NCI-H2196 treated with DMSO at 0.1 percent for 48 hours (cell line): Measurements from ENCODE around the gene RSPH6A.
"Not testable (repeated sequence)": the region's sequence is repeated elsewhere in the genome, so short reads cannot be mapped to it uniquely, and the experiment has no call there.

Experiments
- DNase-seq: peaks from one replicate; lab custom pipeline; 2025; ENCODE audit not compliant: unreplicated experiment; lab: John Stamatoyannopoulos, UW

The RSPH6A gene

GRCh38 chr19:45766869-45767346 is 48.2 kb downstream of the RSPH6A start:
- no peak for DNase-seq

DNA sequence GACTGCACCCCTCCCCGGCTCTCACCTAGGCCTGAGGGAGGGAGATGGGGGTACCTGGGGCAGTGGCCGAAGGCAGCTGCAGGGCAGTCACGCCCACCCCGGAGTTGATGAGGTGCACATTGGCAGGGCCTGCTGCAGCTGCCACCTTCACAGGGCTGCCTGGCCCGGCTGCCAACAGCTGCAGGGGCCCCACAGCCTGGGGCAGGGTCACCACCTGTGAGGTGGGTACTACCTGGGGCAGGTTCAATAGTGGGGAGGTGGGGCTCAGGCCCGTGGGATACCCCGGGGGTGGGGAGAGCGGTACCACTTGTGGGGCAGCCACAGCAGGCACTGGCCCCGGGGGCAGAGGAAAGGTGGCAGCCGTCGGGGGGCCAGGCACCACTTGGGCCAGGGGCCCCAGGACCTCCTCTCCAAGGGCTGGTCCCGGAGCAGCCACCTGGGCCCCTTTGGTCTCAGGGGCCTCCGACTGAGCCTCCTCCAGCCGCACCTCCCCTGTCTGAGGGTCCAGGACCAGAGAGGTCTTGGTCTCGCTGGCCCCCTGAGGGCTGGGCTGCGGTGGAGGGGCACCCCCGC is 48.7 kb downstream of the RSPH6A start:
- no peak for DNase-seq

GRCh38 chr19:45765702-45766295 is 49.3 kb downstream of the RSPH6A start:
- no peak for DNase-seq

- no peak for DNase-seq
Observed at GRCh38 chr19:45764945-45765701, 50.0 kb downstream of the RSPH6A start.

DNA sequence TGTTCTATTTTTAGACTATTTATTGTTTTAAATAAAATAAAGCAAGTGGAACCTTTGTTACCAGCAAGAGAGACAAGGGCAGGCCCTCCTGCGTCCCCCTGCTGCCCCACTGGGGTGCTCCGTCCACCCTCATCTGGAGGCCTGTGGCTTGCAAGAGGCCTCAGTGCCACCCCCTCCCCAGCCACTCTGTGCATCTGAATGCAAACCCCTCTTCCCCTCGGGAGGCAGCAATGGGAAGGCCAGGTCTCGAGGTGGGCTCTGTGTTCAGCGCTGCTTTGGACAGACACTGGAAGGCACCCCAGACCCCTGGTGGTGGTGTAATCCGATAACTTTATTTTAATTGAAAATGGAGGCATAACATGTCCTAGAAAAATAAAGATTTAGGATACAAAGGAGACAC is 50.6 kb downstream of the RSPH6A start:
- no peak for DNase-seq

GRCh38 chr19:45763691-45764294 is 51.3 kb downstream of the RSPH6A start:
- no peak for DNase-seq

DNA sequence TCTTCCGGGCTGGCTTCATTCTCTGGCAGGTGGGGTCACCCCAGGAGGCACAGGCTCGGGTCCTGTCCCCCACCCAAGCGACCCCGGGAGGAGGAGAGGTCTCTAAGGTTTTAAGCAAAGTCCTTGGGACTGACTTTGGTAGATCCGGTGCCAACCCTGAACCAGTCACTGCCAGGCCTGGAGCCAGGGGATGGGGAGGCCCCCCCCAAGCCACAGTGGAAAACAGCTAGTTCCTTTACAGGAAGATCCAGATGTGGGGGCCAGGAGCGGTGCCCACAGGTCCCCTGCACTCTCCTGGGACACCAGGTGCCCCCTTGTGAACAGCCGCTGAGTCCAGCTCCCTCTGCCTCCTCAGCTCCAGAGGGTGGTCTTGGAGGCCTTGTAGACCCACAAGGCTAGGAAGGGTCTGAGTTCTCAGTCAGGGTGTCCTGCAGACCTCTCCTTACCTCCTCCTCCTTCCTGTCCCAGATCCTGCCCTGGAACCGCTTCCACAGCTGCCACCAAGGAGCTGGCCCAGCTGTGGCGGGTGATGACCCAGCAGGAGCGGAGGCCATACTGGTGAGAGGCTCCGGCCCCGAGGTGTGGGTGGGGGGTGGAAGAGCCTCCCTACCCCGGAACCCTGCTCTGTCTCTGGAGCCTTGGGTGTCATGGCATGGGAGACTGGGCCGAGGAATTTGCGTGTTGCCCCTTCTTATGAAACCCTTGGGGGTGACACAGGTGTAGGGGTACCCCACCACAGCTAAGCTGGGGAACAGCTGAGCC is 52.1 kb downstream of the RSPH6A start:
- DNase-seq, result no peak

DNA sequence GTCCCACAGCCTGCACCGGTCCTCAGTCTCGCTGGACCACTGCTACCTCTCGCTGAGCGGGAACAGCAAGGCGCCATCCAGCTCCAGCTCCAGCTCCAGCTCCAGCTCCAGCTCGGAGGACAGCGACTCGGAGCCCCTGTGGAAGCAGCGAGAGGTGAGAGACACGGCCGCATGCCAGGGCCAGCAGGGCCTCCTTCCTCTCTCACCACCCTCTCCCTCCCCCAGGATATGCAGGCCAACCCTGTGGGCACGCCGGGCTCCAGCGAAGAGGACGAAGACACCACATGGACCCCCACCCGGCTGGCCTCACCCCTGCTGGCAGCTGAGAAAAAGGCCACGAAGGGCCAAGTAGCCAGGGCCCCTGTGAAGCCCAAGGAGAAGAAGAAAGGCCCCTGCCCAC is 53.4 kb downstream of the RSPH6A start:
- no peak for DNase-seq

GRCh38 chr19:45758921-45759320 is 56.2 kb downstream of the RSPH6A start:
- no peak for DNase-seq

DNA sequence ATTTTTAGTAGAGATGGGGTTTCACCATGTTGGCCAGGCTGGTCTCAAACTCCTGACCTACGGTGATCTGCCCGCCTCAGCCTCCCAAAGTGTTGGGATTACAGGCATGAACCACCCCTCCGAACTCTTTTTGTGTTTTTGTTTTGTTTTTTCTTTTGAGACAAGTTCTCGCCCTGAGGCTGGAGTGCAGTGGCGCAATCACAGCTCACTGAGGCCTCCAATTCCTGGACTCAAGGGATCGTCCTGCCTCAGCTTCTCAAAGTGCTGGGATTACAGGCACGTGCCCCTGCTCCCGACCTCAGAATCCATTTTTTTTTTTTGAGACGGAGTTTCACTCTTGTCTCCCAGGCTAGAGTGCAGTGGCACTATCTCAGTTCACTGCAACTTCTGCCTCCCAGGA is 57.4 kb downstream of the RSPH6A start:
- DNase-seq, result no peak

GRCh38 chr19:45754323-45754722 is 60.8 kb downstream of the RSPH6A start:
- DNase-seq, result no peak

DNA sequence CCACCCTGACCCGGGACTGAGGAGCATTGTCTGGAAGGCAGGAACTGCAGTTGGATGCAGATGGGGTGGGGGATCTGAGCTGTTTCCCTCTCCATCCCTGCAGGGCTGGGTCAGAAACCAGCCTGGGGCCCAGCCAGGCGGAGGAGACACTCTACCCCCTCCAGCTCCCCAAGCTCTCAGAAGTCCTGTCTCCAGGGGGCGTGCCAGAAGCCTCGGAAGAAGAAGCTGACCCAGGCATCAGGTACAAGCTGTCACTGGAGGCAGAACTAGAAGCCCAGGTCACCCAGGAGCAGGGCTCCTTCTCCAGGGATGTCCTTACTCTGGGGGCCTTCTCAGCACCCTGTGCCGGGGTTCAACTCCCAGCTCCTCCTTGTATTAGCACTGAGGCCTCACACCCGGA is 61.6 kb downstream of the RSPH6A start:
- no peak for DNase-seq

DNA sequence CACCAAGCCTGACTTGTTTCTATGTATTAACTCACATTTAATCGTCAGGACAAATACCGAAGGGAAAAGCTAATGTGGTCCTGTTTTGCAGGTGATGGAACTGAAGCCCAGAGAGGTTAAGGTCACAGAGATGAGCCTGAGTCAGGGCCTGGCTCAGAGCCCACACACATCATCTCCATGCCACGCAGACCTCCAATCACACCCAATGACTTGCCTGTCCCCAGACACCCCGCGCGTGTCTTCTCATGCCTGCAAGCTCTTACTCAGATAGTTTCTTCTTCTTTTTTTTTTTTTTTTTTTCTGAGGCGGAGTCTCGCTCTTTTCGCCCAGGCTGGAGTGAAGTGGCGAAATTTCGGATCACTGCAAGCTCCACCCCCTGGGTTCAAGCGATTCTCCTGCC is 62.5 kb downstream of the RSPH6A start:
- no peak for DNase-seq

- DNase-seq, result not testable (repeated sequence)
Observed at GRCh38 chr19:45751483-45751882, 63.6 kb downstream of the RSPH6A start.

- no peak for DNase-seq
Observed at GRCh38 chr19:45747513-45747912, 67.6 kb downstream of the RSPH6A start.

DNA sequence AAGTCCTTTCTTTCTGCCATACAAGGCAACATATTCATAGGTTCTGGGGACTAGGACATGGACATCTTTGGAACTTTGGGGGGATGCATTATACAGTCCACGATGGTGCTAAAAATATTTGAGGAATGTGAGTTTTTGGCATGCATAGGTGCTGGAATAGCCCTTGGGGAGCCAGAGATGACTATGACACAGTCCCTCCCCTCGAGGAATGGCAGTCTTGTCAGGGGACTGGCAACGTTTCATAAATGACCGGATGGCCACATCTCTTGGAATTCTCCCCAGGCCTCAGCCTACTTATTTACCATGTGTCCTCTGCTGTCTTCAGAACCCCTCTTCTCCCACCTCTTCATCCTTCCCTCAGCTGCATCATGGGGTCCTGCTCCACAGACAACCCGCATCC is 68.2 kb downstream of the RSPH6A start:
- DNase-seq, result no peak
